Natural killer cell treated with Interleukin-12 subunit alpha and Interleukin-12 subunit beta and Interleukin-15 and Interleukin-18, amount 100 ng/mL, for 72 hours (primary cell): ENCODE data around the gene PNMA1. TPM values are rescaled to one million over a fixed set of nuclear protein-coding genes. Genes with fewer than 3 reads are reported as not detected.
"Not testable (repeated sequence)": the region's sequence is repeated elsewhere in the genome, so short reads cannot be mapped to it uniquely, and the experiment has no call there.

Source experiments
- ATAC-seq, 2 donors: fragments of 150-1000 bp; cut with Tn5 transposase in 1 of 2; sonication (Bioruptor Pico), chemical (Tn5 transposase) in 1 of 2; 2 replicates each; pipeline ENCODE4 v1.10.0; 2021
- DNase-seq: peaks from one replicate; pipeline ENCODE4 v3.0.0; 2022; ENCODE audit warnings: low spot score
- H3K27ac Mint-ChIP-seq, 2 donors: 1 replicate in 1 of 2; 2 replicates in 1 of 2; pipeline ENCODE4 v1.8.0; 2022; ENCODE audit warnings: mixed read lengths in 2 of 2, mild to moderate bottlenecking in 1 of 2, moderate library complexity in 1 of 2
- H3K27me3 Mint-ChIP-seq, 2 donors: 1 replicate in 1 of 2; 2 replicates in 1 of 2; pipeline ENCODE4 v1.8.0; 2022; ENCODE audit warnings: mixed read lengths in 2 of 2
- H3K36me3 Mint-ChIP-seq: one replicate; pipeline ENCODE4 v1.8.0; 2022; ENCODE audit warnings: mixed read lengths
- H3K4me1 Mint-ChIP-seq, 2 donors: 1 replicate in 1 of 2; 2 replicates in 1 of 2; pipeline ENCODE4 v1.8.0; 2022; ENCODE audit warnings: low read depth in 2 of 2, mixed read lengths in 2 of 2, mild to moderate bottlenecking in 1 of 2
- H3K4me3 Mint-ChIP-seq: one replicate; pipeline ENCODE4 v1.8.0; 2022; ENCODE audit warnings: mixed read lengths
- H3K9me3 Mint-ChIP-seq: 2 replicates; pipeline ENCODE4 v1.8.0; 2022; ENCODE audit warnings: mixed read lengths
- total RNA-seq, 2 donors: library from RNA; stranded (reverse); gene quantifications; one replicate each; pipeline ENCODE4 v1.2.3, GENCODE V29; 2022

PNMA1 gene
- total RNA-seq, 2 donors from 2014 or later, result 18.9 to 32.2 TPM

GRCh38 chr14:73710737-73711136, 3.4 kb downstream of the PNMA1 start:
- H3K4me3 Mint-ChIP-seq, result no peak overlapping the region
- H3K4me1 Mint-ChIP-seq, result peaks cover 24 to 34% of the 10 kb centered on the region in 2 donors
- ATAC-seq, result no peak

GRCh38 chr14:73709904-73710469, 4.2 kb downstream of the PNMA1 start:
- no peaks in the 10 kb centered on the region for H3K9me3 Mint-ChIP-seq
- H3K36me3 Mint-ChIP-seq, result no peaks in the 10 kb centered on the region
- no peaks in the 10 kb centered on the region for H3K27me3 Mint-ChIP-seq
- H3K4me1 Mint-ChIP-seq, result peaks cover 24 to 34% of the 10 kb centered on the region in 2 donors
- H3K27ac Mint-ChIP-seq, result peak overlapping the region in 1 of 2 donors; percentile 16
- no peak overlapping the region for H3K4me3 Mint-ChIP-seq
- ATAC-seq, result no peak
- no peak for DNase-seq

More at GRCh38 chr14:73710737-73711136, 3.4 kb downstream of the PNMA1 start:
- no peaks in the 10 kb centered on the region for H3K36me3 Mint-ChIP-seq
- H3K27me3 Mint-ChIP-seq, result no peaks in the 10 kb centered on the region
- no peaks in the 10 kb centered on the region for H3K9me3 Mint-ChIP-seq
- DNase-seq, result no peak
- no peak overlapping the region for H3K27ac Mint-ChIP-seq

- H3K27ac Mint-ChIP-seq, H3K27me3 Mint-ChIP-seq, H3K9me3 Mint-ChIP-seq, H3K4me3 Mint-ChIP-seq, DNase-seq, H3K36me3 Mint-ChIP-seq, ATAC-seq: not testable (repeated sequence)
- peaks cover 18 to 23% of the 10 kb centered on the region in 2 donors for H3K4me1 Mint-ChIP-seq
Measured at GRCh38 chr14:73708076-73708475, 6.1 kb downstream of the PNMA1 start.

GRCh38 chr14:73700325-73700724, 13.9 kb downstream of the PNMA1 start:
- Mint-ChIP-seq H3K4me1 (peaks cover 14 to 24% of the 10 kb centered on the region in 2 donors), H3K9me3 (no peaks in the 10 kb centered on the region), H3K27me3 (no peaks in the 10 kb centered on the region), H3K36me3 (no peaks in the 10 kb centered on the region), H3K4me3 (no peak overlapping the region), H3K27ac (no peak overlapping the region)
- ATAC-seq (no peak), DNase-seq (no peak)

GRCh38 chr14:73696466-73697400, 17.5 kb downstream of the PNMA1 start:
- ATAC-seq, result peak; percentile 93 to 95
- no peaks in the 10 kb centered on the region for H3K27me3 Mint-ChIP-seq
- DNase-seq, result no peak
- H3K4me3 Mint-ChIP-seq, result peak overlapping the region; percentile 59
- peaks cover 14 to 24% of the 10 kb centered on the region in 2 donors for H3K4me1 Mint-ChIP-seq
- peaks cover 4% of the 10 kb centered on the region for H3K36me3 Mint-ChIP-seq
- H3K9me3 Mint-ChIP-seq, result no peaks in the 10 kb centered on the region
- peak overlapping the region; percentile 77 to 84 for H3K27ac Mint-ChIP-seq

- Mint-ChIP-seq H3K27me3 (no peaks in the 10 kb centered on the region), H3K36me3 (peaks cover 4% of the 10 kb centered on the region), H3K4me1 (peaks cover 14 to 24% of the 10 kb centered on the region in 2 donors), H3K27ac (peak overlapping the region; percentile 77 to 84), H3K9me3 (no peaks in the 10 kb centered on the region), H3K4me3 (peak overlapping the region; percentile 59)
- ATAC-seq (peak in 1 of 2 donors; percentile 65), DNase-seq (no peak)
Measured at GRCh38 chr14:73695997-73696396, 18.2 kb downstream of the PNMA1 start.

- no peaks in the 10 kb centered on the region for H3K9me3 Mint-ChIP-seq
- H3K27me3 Mint-ChIP-seq, result no peaks in the 10 kb centered on the region
Measured at GRCh38 chr14:73695082-73695481, 19.1 kb downstream of the PNMA1 start.

GRCh38 chr14:73694083-73694482, 20.1 kb downstream of the PNMA1 start:
- H3K9me3 Mint-ChIP-seq, result no peaks in the 10 kb centered on the region
- H3K27ac Mint-ChIP-seq, result no peak overlapping the region
- H3K27me3 Mint-ChIP-seq, result no peaks in the 10 kb centered on the region
- peaks cover 4% of the 10 kb centered on the region for H3K36me3 Mint-ChIP-seq
- H3K4me3 Mint-ChIP-seq, result no peak overlapping the region
- no peak for DNase-seq
- ATAC-seq, result no peak
- H3K4me1 Mint-ChIP-seq, result peaks cover 14 to 24% of the 10 kb centered on the region in 2 donors

More at GRCh38 chr14:73695082-73695481, 19.1 kb downstream of the PNMA1 start:
- no peak overlapping the region for H3K4me3 Mint-ChIP-seq
- peaks cover 14 to 24% of the 10 kb centered on the region in 2 donors for H3K4me1 Mint-ChIP-seq
- H3K36me3 Mint-ChIP-seq, result peaks cover 4% of the 10 kb centered on the region
- DNase-seq (no peak), ATAC-seq (no peak)
- no peak overlapping the region for H3K27ac Mint-ChIP-seq

GRCh38 chr14:73686901-73687300, 27.3 kb downstream of the PNMA1 start:
- no peaks in the 10 kb centered on the region for H3K9me3 Mint-ChIP-seq
- H3K36me3 Mint-ChIP-seq, result no peaks in the 10 kb centered on the region

GRCh38 chr14:73685328-73685727, 28.9 kb downstream of the PNMA1 start:
- Mint-ChIP-seq H3K27me3 (no peaks in the 10 kb centered on the region), H3K36me3 (no peaks in the 10 kb centered on the region), H3K4me1 (no peaks in the 10 kb centered on the region), H3K4me3 (no peak overlapping the region), H3K9me3 (no peaks in the 10 kb centered on the region), H3K27ac (no peak overlapping the region)
- ATAC-seq, result no peak
- no peak for DNase-seq

More at GRCh38 chr14:73686901-73687300, 27.3 kb downstream of the PNMA1 start:
- Mint-ChIP-seq H3K27me3 (no peaks in the 10 kb centered on the region), H3K4me3 (no peak overlapping the region), H3K4me1 (no peaks in the 10 kb centered on the region), H3K27ac (no peak overlapping the region)
- DNase-seq (no peak), ATAC-seq (no peak)

- H3K27me3 Mint-ChIP-seq, result no peaks in the 10 kb centered on the region
- H3K9me3 Mint-ChIP-seq, result no peaks in the 10 kb centered on the region
- H3K27ac Mint-ChIP-seq, result no peak overlapping the region
- no peaks in the 10 kb centered on the region for H3K36me3 Mint-ChIP-seq
- no peak for ATAC-seq
- H3K4me3 Mint-ChIP-seq, result no peak overlapping the region
- no peak for DNase-seq
- H3K4me1 Mint-ChIP-seq, result no peaks in the 10 kb centered on the region
Measured at GRCh38 chr14:73684627-73685026, 29.6 kb downstream of the PNMA1 start.

GRCh38 chr14:73680821-73681220, 33.4 kb downstream of the PNMA1 start:
- ATAC-seq (no peak), DNase-seq (no peak)
- Mint-ChIP-seq H3K4me1 (no peaks in the 10 kb centered on the region), H3K36me3 (no peaks in the 10 kb centered on the region), H3K9me3 (no peaks in the 10 kb centered on the region), H3K4me3 (no peak overlapping the region), H3K27ac (no peak overlapping the region), H3K27me3 (no peaks in the 10 kb centered on the region)

- DNase-seq, result no peak
Measured at GRCh38 chr14:73678698-73679097, 35.5 kb downstream of the PNMA1 start.

GRCh38 chr14:73674986-73675385, 39.2 kb downstream of the PNMA1 start:
- Mint-ChIP-seq H3K4me1 (no peaks in the 10 kb centered on the region), H3K27me3 (no peaks in the 10 kb centered on the region), H3K27ac (no peak overlapping the region), H3K36me3 (no peaks in the 10 kb centered on the region), H3K9me3 (no peaks in the 10 kb centered on the region), H3K4me3 (no peak overlapping the region)
- DNase-seq (no peak), ATAC-seq (no peak)

More at GRCh38 chr14:73678698-73679097, 35.5 kb downstream of the PNMA1 start:
- Mint-ChIP-seq H3K4me1 (no peaks in the 10 kb centered on the region), H3K9me3 (no peaks in the 10 kb centered on the region), H3K36me3 (no peaks in the 10 kb centered on the region), H3K27me3 (no peaks in the 10 kb centered on the region), H3K4me3 (no peak overlapping the region), H3K27ac (no peak overlapping the region)
- no peak for ATAC-seq
